SHP77 treated with DMSO at 0.1 percent for 48 hours (cell line): Measurements from ENCODE around the gene GRM7.

Experiments
- DNase-seq: peaks from one replicate; lab custom pipeline; 2025; lab: John Stamatoyannopoulos, UW

The GRM7 gene

DNA sequence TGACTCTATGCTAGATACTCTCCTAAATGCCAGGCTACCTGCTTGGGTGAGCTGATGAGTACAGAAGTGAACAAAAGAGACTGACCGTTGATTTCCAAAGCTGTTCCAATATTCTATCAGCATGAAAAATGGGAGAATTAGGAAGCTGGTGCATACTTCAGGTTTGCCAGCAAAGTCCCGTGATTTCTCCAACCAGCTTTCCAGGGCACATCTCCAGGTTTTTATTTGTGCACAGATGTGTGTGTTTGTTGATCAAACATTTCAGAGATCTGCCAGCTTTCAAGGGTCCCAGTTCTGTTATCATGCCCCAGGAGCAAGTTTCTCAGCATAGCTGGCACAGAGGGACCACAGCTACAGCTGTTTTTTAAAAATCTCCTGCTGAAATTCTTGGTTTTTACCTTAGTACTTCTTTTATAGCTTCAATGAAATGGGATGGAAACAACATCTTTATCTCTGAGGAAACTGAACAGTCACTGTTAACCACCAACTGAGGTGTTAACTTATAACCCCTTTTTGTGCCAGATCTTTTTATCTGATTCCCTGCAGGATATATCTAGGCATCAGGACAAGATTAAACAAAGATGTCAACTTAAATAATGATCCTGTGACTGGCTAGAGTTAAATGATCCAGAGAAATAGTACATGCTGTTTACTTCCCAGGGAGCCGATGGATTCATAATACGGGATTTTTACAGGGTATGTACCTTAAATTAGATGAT is 380.8 kb downstream of the GRM7 start:
- DNase-seq, result no peak

DNA sequence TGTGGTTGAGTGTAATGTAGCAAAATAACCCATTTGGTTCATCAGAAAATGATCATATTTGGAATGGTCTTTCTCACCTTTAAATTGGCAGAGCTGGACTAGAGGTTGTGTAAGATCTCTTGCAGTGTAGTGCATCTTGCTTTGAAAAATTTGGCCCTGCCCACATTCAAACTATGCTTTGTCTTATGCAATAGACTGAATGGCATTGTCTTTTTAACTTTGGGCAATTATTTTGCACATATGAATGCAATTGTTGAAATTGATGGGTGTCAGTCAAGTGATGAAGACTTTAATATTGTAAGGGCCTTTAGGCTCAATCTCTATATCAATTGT is 381.4 kb downstream of the GRM7 start:
- DNase-seq, result no peak

DNA sequence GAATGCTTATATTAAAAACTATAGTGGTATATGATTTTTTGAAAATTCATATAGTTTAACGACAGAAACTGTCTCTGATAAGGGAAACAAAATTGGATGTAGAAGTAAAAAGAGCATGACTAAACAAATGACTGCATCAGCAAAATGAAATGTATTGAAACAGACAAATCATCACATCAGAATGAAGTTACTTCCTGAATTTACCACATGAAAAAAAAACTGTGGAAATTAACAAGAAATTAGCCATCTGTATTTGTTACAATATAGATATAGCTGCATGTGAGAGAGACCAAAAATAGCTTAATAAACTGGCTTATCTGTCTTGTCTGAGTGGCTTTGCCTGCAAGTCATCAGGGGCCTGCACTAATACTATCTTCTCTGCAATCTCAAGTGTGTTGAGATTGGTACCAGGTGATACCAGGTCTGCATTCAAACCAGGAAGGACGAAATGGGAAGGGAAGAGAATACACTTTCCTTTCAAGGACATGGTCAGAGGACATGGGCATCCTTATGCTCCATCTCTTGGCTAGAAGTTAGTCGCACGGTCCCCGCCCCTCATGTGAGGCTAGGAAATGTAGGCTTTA is 388.7 kb downstream of the GRM7 start:
- no peak for DNase-seq

DNA sequence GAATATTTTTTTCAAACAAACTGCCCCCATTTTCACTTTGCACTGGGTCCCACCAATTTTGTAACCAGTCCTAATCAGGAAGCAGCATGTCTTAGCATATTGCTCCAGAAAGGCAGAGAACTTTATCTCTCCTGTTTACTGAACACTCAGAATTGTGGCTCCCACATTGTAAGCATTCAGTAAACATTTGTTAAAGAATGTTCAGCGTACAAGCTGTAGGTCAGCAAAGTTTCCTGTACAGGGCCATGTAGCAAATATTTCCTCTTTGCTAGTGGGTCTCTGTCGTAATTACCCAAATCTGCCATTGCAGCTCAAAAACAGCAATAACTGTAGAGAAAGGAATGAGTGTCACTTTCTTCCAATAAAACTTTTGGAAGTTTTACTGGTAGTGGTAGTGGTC is 393.3 kb downstream of the GRM7 start:
- no peak for DNase-seq

DNA sequence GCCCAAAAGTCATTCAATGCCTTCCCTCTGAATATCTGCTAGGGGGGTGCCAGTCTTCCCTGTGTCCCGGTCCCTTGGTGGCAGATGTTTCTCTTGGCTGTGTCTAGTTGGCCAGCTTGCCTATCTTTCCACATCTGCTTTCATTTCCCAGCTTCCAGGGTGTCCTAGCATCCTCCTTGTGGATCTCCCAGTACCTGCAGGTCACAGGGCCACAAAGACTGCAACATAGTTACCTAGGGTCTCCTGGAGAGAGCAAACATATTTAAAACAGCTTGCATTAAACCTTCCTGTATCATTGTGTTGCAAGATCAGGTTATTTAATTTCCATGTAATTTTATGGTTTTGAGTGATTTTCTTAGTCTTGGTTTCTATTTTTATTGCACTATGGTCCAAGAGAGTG is 400.1 kb downstream of the GRM7 start:
- DNase-seq, result no peak

DNA sequence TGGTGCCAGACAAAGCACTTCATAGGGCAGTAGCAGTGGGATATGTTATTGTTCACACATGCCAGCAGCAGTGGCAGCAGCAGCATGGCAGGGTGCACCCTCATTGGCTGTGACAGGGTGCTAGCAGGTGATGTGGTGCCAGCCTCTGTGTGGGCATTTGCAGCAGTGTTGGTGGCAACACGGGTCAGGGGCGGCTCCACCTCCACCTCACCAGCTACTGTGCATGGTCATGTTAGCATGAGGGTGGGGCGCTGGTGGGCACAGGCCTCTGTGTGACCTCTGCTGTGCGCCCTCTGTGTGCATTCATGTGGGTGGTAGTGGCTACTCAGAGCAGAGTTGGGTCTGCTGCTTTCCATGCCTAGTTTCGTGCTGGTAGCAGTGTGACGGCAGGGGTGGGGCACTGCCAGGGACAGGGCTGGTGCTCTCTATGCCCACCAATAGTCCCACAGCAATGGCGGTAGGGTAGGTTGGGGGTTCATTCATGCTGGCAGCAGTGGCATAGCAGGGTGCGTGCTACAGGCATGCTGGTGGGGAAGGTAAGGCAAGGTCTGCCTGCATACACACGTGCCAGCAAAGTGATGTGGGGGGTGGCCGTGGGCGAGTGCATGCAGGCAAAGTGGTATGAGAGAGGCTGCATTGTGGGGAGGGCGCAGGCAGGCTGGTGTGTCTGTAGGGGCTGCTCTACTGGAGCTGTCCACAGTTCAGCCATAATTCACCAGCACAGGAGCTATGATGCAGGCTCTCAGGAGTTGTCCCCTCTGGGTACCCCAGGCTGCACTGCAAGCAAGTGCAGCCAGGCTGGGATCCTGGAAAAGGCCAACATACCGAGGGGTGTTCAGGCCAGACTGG is 402.7 kb downstream of the GRM7 start:
- no peak for DNase-seq

DNA sequence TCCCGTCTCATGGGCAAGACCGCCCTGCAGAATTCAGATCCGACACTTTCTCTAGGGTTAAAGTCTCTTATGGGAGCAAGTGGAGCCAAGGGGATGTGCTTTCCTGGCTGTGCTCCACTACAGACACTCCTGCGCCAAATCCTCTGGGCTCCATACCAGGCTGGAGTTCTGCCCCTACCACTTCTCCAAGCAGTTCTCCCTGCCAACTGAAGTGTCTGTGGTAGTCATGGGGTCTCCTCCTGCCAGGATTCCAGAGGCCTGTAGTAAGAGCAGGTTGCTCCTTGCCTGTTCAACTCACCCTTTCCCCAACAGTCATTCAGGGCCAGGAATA is 403.2 kb downstream of the GRM7 start:
- DNase-seq, result no peak

DNA sequence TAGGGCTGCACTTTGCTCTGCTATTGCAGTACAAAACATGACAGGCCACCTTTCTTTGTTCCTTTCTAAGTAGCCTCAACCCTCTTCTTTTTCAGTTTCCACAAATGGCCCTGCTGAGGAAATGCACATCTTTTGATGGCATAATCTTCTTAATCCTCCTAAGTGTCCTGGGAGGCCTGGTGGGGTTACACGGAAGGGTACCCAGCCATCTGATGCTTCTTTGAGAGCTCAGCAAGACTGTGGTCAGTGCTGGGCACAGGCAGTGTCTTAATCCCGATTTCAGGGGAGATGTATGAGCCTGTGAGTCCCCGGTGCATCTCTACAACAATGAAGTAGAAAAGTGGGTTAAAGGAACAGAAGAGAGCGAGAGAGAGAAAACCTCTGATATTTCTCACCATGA is 404.8 kb downstream of the GRM7 start:
- no peak for DNase-seq

DNA sequence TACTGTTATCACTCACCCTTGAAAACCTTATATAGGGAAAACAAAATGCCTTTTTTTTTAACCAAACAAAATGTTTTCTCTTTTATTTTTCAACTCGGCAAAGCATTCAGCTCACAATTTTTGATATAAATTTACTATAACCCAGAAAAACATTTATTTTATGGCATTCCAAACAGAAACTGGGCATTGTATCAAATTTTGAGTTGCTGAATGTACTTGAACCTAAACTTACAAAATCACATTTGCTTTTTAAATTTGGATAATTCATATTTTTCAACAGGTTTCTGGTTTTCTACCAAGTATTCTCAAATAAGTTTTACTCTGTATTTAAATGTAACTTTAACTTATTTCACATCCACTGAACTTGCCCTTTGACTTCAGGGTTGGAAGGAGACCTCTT is 405.6 kb downstream of the GRM7 start:
- DNase-seq, result no peak

DNA sequence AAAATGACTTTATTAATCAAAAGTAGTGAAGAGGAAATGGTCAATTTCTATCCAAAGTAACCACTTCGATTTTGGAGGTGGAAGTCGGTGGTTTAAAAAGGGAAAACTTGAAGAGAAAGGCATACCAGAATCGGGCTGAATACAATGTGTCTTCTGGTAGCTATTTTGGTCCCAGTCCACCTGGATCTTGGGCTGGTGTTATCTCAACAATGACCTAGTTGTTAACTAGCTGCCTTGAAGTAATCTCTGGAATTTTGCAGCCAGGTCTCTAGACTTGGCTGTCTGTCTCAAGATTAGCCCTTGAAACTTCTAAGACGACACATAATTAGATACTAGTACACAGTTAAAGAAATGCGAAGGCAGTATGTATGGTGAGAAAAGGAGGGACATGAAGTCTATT is 409.8 kb downstream of the GRM7 start:
- no peak for DNase-seq

DNA sequence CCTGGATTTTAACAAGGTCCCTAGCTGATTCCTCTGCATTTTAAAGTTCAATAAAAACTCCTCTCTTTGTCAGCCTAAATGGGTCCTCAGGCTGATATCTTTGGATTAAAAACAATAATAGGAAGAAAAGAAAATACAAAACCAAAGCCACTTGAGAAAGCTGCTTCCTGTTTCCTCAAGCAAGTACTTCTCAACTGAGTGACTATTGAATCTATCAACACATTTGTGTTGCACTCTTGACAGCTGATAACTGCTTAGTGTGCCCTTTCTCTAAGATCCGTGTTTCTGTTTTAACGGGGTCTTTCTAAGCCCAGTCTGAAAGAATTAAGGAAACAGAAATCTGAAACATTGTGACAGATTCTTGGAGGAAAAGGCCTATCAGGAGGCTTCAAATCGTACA is 410.7 kb downstream of the GRM7 start:
- DNase-seq, result no peak

DNA sequence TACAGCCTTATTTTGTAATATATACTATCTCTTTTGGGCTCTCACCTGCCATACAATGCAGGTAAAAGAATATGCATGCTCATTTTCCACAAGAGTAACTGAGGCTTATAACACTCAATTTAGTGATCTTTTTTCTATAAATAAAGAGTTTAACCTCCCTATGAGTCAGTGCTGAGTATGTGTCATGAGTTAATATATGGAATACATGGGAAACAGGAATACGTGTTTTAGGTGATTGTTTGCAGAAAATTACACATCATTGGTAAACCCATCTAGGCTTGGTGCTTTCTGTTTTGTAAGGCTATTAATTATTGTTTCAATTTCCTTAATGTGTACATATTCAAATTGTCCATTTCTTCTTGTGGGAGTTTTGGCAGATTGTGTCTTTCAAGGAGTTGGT is 411.3 kb downstream of the GRM7 start:
- DNase-seq, result no peak

DNA sequence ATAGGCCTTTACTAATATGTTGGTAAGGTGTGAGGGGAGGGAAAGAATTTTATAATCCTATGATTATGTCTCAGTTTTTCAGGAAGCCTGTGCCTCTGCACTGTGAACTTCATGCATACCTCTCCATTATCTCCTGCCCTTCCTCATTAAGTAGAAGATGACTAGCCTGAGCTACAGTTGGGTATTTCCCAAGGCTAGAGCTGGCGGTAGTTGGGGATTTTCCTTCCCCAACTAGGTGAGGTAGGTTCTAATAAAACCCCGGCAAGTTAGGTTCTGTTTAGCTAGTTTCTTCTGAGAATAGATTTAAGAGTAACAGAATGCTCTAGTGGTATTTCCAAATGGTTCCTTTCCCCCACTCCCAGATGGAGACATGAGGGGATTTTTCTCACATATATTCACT is 414.5 kb downstream of the GRM7 start:
- no peak for DNase-seq

DNA sequence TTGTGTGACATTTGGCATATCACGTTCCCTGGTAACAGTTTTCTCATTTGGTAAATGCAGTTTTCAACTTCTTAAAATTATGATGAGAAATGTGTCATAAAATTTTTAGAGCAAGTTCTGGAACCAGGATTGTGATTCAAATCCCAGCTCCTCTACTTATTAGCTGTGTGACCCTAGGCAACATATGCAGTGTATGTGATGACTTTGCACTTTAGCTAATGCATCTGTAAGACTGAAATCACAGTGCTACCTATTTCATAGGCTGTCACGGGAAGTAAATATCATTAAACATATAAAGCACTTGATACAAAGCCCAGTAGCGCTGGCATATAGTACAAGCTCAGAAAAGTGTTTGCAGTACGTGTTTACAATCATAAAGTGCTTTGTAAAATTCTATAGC is 419.4 kb downstream of the GRM7 start:
- DNase-seq, result no peak

DNA sequence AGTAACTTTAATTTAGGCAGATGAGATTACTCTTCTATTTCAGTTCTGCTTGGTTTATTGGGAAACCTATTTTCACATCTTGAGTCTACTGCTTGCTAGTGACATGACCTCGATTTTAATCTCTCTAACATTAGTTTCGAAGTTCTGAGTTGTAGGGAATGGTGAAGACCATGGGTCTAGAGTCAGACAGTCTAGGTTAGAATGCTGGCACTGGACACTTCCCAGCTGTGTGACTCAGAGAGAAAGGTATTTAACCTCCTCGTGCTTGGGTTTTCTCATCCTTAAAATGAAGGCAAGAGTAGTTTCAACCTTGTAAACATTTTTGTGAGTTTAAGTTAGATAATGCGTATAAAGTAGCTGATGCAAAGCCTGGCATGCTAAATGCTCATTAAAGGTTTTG is 422.1 kb downstream of the GRM7 start:
- DNase-seq, result no peak

DNA sequence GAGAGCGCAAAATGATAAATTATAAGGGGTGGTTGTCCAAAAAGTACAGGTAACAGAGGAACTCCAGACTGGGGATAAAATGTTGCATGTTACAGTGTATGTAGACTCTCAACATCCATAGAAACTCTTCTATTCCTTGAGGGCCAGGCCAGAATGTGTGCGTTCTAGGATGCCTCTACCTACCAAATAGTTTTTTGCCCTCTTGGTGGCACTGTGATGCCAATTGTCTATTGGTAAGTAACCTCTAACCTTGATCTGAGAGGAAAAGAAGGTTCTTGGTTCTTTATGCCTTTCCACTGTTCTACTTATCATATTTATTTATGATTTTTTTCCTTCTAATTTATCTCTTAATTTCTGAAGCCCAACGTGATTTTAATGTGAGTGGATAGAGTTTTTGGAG is 424.6 kb downstream of the GRM7 start:
- DNase-seq, result no peak

DNA sequence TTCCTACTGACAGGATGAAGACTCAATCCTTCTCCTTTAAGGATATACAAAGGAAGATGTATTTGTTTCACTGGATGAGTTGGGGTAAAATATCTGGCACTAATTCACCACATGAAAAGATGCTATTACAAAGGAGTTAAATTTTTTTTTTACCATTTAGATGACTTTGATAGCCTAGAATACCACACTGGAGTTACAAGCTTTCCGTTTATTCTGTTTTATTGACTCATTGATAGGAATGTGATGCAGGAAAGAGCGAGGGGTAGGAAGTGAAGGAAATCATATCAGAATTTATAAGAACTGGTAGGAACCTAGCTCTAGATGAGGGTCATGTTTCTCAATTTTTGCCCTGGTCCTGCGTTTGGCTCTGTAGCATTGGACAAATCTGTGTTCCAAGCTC is 427.2 kb downstream of the GRM7 start:
- no peak for DNase-seq

DNA sequence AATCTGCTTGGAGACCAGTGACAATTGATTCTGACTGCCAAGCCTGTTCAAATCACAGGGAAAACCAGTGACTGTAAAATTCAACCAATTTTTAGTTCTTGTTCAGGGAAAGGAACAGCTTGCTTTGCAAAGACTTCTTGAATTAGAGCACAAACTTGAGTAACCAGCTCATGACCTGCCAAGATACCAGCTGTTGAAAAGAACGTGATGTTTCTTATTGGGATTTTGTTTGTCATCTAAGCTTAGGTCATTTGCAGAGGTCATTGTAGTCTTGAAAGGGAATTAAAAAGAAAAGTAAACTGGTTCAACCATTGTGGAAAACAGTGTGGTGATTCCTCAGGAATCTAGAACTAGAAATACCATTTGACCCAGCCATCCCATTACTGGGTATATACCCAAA is 428.2 kb downstream of the GRM7 start:
- no peak for DNase-seq

DNA sequence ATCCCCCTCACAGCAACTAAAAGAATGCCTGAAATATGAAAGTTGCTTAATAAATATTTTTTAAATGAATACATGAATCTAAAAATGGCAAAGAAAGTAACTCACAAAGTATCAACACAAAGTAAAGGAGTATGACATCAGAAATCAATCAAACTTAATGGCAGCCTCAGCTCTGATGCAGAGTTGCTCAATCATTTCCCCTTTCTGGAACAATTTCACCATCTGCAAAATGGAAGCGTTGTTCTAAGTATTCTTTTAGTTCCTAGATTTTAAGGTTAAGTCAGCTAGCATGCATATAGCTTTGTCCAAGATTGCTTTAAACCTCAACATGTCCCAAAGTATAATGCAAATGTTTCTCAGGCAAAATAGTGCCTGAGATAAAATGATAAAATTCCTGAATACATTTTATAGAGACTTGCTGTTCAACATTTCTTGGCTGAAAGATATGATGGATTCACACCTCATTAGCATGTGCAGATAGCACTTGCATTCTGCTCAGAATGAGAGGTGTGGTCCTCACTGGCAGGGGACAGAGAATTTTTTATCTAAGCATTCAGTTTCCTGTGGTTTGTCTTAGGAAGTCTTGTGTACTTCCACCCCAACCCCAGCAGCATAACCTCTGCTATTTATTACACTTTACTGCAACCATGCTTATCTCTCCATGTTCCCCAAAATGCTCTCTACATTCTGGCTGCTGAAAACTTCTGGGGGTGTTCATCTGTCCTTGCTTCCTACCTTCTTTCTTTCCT is 429.3 kb downstream of the GRM7 start:
- DNase-seq, result no peak

DNA sequence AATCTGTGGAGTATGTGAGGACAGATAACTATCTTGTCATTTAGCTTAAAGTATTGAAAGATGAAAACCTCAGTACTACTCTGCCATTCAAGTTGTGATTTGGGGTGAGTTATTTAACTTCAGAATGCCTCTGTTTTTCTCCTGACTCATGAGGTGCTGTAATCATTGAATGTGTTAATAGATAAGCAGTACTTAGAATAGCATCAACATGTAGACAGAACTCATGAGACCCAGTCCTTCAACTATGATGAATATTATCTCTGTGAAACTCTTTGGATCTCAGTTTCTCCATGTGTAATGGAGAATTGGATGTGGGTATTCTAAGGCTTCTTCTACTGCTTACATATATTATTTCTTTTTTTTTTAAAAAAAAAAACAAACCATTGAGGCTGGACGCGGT is 431.4 kb downstream of the GRM7 start:
- no peak for DNase-seq

DNA sequence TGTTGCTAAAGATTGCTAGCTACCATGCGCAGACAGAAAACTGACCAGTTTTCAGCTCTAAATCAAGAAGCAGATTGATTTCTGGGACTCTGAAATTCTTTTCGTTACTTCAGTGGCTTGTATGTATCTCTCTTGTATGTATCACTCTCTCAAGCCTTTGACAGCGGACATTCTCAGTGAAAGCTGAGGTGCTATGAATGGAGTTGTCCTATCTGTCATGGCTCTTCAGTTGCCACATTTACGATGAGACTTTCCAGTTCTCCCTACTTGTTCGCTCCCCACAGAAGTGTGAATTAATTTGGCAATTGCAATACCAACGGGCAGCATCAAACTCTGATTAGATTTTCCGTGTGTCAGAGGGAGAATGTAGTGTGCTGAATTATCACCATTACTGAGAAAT is 432.4 kb downstream of the GRM7 start:
- no peak for DNase-seq

DNA sequence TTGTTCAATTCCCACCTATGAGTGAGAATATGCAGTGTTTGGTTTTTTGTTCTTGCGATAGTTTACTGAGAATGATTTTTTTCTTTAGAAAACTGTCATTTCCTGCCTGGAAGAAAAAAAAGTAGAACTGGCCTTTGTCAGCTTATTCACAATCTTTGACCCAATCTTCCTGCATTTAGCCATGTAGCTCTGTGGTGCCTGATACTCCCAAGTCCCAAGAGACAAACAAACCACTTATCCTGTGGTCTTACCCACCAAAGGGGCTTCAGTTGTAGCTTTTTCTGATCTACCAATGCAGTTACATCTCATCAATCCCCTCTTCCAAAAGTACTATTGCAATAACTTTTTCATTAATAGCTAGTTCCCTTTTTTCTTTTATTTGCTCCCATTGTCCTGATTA is 444.6 kb downstream of the GRM7 start:
- no peak for DNase-seq

DNA sequence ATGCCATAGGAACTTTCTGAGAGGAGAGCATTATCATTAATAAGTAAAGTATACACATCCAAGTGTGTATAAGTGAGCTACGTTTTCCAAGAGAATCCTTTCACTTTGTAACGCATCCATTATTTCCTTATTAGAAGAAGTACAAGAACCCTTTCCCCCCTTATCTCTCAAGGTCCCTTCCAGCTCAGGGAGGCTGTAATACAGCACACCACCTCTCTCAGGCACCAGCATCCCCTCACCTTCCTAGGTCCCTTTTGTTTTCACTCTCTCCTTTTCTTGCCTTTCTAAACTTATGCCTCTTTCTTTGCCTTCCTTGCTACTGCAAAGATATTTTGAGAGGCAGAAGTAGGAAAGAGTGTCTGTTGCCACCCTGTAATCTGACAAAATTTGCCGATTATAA is 446.0 kb downstream of the GRM7 start:
- DNase-seq, result no peak
